IPS-15b (cell line): ENCODE measurements around the gene GTF3A.

Experiments
- H3K27me3 ChIP-seq: one replicate; pipeline ENCODE4 v1.6.1; 2013; ENCODE audit warnings: low read length; ENCODE audit not compliant: control insufficient read depth, insufficient read depth
- H3K36me3 ChIP-seq: one replicate; pipeline ENCODE4 v1.6.1; 2013; ENCODE audit warnings: low read length; ENCODE audit not compliant: control insufficient read depth, insufficient read depth
- H3K4me1 ChIP-seq: one replicate; pipeline ENCODE4 v1.6.1; 2013; ENCODE audit warnings: mild to moderate bottlenecking, low read length; ENCODE audit not compliant: control insufficient read depth, insufficient read depth
- H3K4me3 ChIP-seq: one replicate; pipeline ENCODE4 v1.5.1; 2013; ENCODE audit warnings: low read depth, low read length
- H3K9ac ChIP-seq: one replicate; pipeline ENCODE4 v1.6.1; 2013; ENCODE audit warnings: low read depth, mild to moderate bottlenecking, low read length
- H3K9me3 ChIP-seq: one replicate; pipeline ENCODE4 v1.6.1; 2013; ENCODE audit warnings: mild to moderate bottlenecking, low read length; ENCODE audit not compliant: control insufficient read depth, insufficient read depth

The GTF3A gene

GRCh38 chr13:27482983-27483382 is 58.6 kb downstream of the GTF3A start:
- H3K36me3 ChIP-seq = no peaks in the 10 kb centered on the region
- H3K9ac ChIP-seq = no peak overlapping the region
- H3K27me3 ChIP-seq = no peaks in the 10 kb centered on the region
- no peak overlapping the region for H3K4me3 ChIP-seq
- no peaks in the 10 kb centered on the region for H3K9me3 ChIP-seq
- no peaks in the 10 kb centered on the region for H3K4me1 ChIP-seq

GRCh38 chr13:27483421-27483820 is 59.0 kb downstream of the GTF3A start:
- Histone ChIP-seq H3K4me1 (no peaks in the 10 kb centered on the region), H3K27me3 (no peaks in the 10 kb centered on the region), H3K9me3 (no peaks in the 10 kb centered on the region), H3K4me3 (no peak overlapping the region), H3K9ac (no peak overlapping the region), H3K36me3 (no peaks in the 10 kb centered on the region)
